Astrocyte of the spinal cord (primary cell): ENCODE measurements around the gene GAB2.
A peak's percentile ranks its signal among the peaks of the same experiment; 100 is the strongest.
"Not testable (repeated sequence)": the region's sequence is repeated elsewhere in the genome, so short reads cannot be mapped to it uniquely, and the experiment has no call there.

Experiments used
- DNase-seq: peaks from one replicate; pipeline ENCODE4 v3.0.0; 2011; ENCODE audit warnings: low read depth, low spot score
- H3K4me3 ChIP-seq: 2 replicates; pipeline ENCODE4 v1.5.1; 2011; ENCODE audit warnings: low read depth, mild to moderate bottlenecking, low read length, moderate library complexity
- in situ Hi-C: cut with HindIII; loops from 2 replicates; pipeline ENCODE4 v1.10.0; 2017; ENCODE audit warnings: low sequenced_read_pairs
- TF ChIP-seq, protein P1 (sequence below): IDR thresholded peaks from 2 replicates; pipeline ENCODE4 v1.5.1; 2012; ENCODE audit warnings: low read depth, mild to moderate bottlenecking, low read length, inconsistent platforms

Gene GAB2

GRCh38 chr11:78370406-78371172 is 47.0 kb downstream of the GAB2 start:
- DNase-seq: peak; percentile 32
- H3K4me3 ChIP-seq: no peak overlapping the region
- in situ Hi-C loops: no loop called here
- TF ChIP-seq, protein P1, sequence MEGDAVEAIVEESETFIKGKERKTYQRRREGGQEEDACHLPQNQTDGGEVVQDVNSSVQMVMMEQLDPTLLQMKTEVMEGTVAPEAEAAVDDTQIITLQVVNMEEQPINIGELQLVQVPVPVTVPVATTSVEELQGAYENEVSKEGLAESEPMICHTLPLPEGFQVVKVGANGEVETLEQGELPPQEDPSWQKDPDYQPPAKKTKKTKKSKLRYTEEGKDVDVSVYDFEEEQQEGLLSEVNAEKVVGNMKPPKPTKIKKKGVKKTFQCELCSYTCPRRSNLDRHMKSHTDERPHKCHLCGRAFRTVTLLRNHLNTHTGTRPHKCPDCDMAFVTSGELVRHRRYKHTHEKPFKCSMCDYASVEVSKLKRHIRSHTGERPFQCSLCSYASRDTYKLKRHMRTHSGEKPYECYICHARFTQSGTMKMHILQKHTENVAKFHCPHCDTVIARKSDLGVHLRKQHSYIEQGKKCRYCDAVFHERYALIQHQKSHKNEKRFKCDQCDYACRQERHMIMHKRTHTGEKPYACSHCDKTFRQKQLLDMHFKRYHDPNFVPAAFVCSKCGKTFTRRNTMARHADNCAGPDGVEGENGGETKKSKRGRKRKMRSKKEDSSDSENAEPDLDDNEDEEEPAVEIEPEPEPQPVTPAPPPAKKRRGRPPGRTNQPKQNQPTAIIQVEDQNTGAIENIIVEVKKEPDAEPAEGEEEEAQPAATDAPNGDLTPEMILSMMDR: no peak

GRCh38 chr11:78365381-78365792 is 52.2 kb downstream of the GAB2 start:
- H3K4me3 ChIP-seq: no peak overlapping the region
- no peak for DNase-seq
- TF ChIP-seq, protein P1: no peak
- in situ Hi-C loops: no loop called here

DNA sequence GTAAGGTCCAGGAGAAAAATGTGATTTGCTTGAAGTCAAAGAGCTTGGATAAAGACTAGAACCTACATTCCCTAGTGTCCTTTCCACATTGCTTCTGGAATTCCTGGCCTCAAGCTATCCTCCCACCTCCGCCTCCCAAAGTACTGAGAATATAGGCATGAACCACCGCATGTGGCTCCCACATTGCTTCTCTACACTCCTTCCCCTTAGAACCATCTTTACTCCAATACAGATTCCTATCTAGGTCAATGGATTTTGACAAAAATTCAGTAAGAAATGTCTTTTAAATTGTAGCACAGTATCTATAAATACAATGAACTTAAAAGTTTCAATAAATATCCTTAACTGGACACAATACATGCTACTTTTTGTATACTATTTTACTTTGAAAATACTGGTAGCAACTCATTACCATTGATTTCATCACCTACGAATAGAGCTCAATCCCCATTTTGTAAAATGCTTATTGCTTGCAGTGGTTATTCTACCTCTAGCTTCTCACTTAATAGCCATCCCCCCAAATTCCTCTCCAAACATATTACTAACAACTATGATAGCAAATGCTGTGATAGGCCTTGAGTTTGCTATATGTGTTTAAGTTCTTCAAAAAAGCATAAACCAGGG is 53.4 kb downstream of the GAB2 start:
- in situ Hi-C loops: no loop called here
- DNase-seq: no peak
- TF ChIP-seq, protein P1: no peak
- H3K4me3 ChIP-seq: no peak overlapping the region

GRCh38 chr11:78363024-78363619 is 54.5 kb downstream of the GAB2 start:
- no peak overlapping the region for H3K4me3 ChIP-seq
- TF ChIP-seq, protein P1: no peak
- in situ Hi-C loops: no loop called here
- DNase-seq: no peak

GRCh38 chr11:78361228-78361627 is 56.4 kb downstream of the GAB2 start:
- DNase-seq: no peak
- no peak overlapping the region for H3K4me3 ChIP-seq
- in situ Hi-C loops: no loop called here
- TF ChIP-seq, protein P1: no peak

DNA sequence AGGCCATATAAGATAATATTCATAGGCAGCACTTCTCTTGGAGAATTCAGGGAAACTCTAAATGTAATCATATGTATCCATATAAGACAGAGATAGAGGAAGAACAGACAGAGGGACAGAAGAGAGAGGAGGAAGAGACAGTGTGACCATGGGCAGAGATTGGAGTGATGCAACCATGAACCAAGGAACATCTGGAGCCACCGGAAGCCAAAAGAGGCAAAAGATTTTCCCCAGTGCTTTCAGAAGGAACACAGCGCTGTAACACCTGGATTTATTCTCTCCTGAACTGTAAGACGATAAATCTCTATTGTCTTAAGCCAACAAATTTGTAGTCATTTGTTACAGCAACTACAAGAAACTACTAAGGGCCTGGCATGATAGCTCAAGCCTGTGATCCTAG is 57.7 kb downstream of the GAB2 start:
- in situ Hi-C loops: no loop called here
- DNase-seq: no peak
- H3K4me3 ChIP-seq: no peak overlapping the region
- TF ChIP-seq, protein P1: no peak

DNA sequence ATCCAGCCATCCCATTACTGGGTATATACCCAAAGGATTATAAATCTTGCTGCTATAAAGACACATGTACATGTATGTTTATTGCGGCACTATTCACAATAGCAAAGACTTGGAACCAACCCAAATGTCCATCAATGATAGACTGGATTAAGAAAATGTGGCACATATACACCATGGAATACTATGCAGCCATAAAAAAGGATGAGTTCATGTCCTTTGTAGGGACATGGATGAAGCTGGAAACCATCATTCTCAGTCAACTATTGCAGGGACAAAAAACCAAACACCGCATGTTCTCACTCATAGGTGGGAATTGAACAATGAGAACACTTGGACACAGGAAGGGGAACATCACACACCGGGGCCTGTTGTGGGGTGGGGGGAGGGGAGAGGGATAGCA is 59.7 kb downstream of the GAB2 start:
- DNase-seq, in situ Hi-C loops, H3K4me3 ChIP-seq: not testable (repeated sequence)

DNA sequence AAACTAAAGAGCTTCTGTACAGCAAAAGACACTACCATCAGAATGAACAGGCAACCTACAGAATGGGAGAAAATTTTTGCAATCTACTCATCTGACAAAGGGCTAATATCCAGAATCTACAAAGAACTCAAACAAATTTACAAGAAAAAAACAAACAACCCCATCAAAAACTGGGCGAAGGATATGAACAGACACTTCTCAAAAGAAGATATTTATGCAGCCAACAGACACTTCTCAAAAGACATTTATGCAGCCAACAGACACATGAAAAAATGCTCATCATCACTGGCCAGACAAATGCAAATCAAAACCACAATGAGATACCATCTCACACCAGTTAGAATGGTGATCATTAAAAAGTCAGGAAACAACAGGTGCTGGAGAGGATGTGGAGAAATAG is 60.2 kb downstream of the GAB2 start:
- DNase-seq, in situ Hi-C loops: not testable (repeated sequence)

DNA sequence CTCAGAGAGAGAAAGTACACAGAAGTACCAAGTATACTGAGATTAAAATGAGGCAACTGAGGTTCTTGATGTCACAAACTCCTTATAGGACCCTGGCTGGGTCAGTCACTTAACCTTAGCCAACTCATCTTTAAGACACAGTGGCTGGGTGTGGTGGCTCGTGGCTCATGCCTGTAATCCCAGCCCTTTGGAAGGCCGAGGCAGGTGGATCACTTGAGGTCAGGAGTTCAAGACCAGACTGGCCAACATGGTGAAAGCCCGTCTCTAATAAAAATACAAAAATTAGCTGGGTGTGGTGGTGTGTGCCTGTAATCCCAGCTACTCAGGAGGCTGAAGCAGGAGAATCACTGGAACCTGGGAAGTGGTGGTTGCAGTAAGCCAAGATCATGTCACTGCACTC is 61.9 kb downstream of the GAB2 start:
- H3K4me3 ChIP-seq, DNase-seq, in situ Hi-C loops: not testable (repeated sequence)

More for the DNA sequence above, 60.2 kb downstream of the GAB2 start:
- H3K4me3 ChIP-seq: not testable (repeated sequence)
